ENCODE measurements around the gene SUPT20HL1. TPM values are rescaled to one million over a fixed set of nuclear protein-coding genes. Genes with fewer than 3 reads are reported as not detected.

SUPT20HL1 gene
- total RNA-seq, 2 experiments from 2014 or later = not detected

DNA sequence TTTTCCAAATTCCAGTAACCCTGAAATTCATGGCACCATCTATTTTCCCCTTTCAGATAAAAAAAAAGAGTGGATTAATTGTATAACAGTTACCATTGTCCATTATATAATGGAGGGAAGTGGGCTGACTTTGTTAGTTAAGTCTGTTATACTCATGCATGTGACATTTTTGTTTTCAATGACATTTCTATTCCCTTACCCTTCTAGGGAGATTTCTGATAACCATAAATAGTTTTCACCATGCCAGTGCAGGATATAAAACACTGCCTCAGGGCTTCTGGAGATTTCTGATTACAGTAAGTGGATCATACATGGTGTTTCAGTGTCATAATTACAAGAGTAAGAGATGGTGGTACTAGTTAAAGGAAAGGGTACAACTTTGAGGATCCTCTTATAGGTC is 45.5 kb downstream of the SUPT20HL1 start:
- DNase-seq (no peak), ATAC-seq (no peak)
- ChIA-PET CTCF (interaction anchor here (1.4 kb wide), 1 partner anchor 10 kb away, joined by 3 read pairs; no protein-coding TSS in a partner anchor), POLR2A (no interaction called here)
- no peak overlapping the region for H3K4me3 Mint-ChIP-seq
- no peaks in the 10 kb centered on the region for H3K4me1 Mint-ChIP-seq (ENCODE audit: low read depth)
- H3K27me3 Mint-ChIP-seq (ENCODE audit: low read depth) = peaks cover 2% of the 10 kb centered on the region
- no peaks in the 10 kb centered on the region for H3K36me3 Mint-ChIP-seq (ENCODE audit: low read depth)
- no peaks in the 10 kb centered on the region for H3K9me3 Mint-ChIP-seq (ENCODE audit: insufficient read depth)
- H3K27ac Mint-ChIP-seq = no peak overlapping the region

Other genes starting within 250 kb of the SUPT20HL1 start
- gene ZFX, start 210.9 kb upstream of the SUPT20HL1 start, total RNA-seq = 10 to 100 TPM; 44.4 to 44.5 TPM
- not detected for gene SUPT20HL2, start 46.6 kb upstream of the SUPT20HL1 start, total RNA-seq
- 10 to 100 TPM; 30.0 to 31.5 TPM for gene PDK3, start 104.6 kb downstream of the SUPT20HL1 start, total RNA-seq

Data from activated CD8-positive, alpha-beta T cell treated with anti-CD3 and anti-CD28 coated beads, Interleukin-2, amount 10 ng/mL, durations not matched to agents 7 days and 5 days (primary cell).